ENCODE measurements around the gene SPIRE1. TPM values are rescaled to one million over a fixed set of nuclear protein-coding genes. Genes with fewer than 3 reads are reported as not detected.

SPIRE1 gene
- polyA plus RNA-seq, 1 donor from 2014 or later: 22.2 TPM

- Histone ChIP-seq H3K4me3 (ENCODE audit: low read length) (no peak overlapping the region), H3K9me2 (ENCODE audit: insufficient read depth, low read length) (no peaks in the 10 kb centered on the region), H3F3A (ENCODE audit: insufficient read depth, low read length, poor library complexity, severe bottlenecking) (no peaks in the 10 kb centered on the region), H3K4me2 (ENCODE audit: low read length) (no peak overlapping the region), H3K9ac (ENCODE audit: low read length) (no peak overlapping the region), H3K9me3 (ENCODE audit: low read length) (no peaks in the 10 kb centered on the region), H2AFZ (ENCODE audit: low read depth, low read length) (no peak overlapping the region), H4K20me1 (ENCODE audit: insufficient read depth) (no peaks in the 10 kb centered on the region), H3K36me3 (ENCODE audit: insufficient read depth, low read length) (no peaks in the 10 kb centered on the region), H3K27me3 (ENCODE audit: insufficient read depth, low read depth, low read length) (no peaks in the 10 kb centered on the region), H3K79me2 (replicated peaks; ENCODE audit: insufficient read depth, low read length) (peaks cover 3% of the 10 kb centered on the region), H3K27ac (ENCODE audit: low read length) (no peak overlapping the region)
- no peak for TF ChIP-seq REST (IDR thresholded peaks at IDR 0.05; ENCODE audit: borderline replicate concordance)
- TF ChIP-seq, protein P1, sequence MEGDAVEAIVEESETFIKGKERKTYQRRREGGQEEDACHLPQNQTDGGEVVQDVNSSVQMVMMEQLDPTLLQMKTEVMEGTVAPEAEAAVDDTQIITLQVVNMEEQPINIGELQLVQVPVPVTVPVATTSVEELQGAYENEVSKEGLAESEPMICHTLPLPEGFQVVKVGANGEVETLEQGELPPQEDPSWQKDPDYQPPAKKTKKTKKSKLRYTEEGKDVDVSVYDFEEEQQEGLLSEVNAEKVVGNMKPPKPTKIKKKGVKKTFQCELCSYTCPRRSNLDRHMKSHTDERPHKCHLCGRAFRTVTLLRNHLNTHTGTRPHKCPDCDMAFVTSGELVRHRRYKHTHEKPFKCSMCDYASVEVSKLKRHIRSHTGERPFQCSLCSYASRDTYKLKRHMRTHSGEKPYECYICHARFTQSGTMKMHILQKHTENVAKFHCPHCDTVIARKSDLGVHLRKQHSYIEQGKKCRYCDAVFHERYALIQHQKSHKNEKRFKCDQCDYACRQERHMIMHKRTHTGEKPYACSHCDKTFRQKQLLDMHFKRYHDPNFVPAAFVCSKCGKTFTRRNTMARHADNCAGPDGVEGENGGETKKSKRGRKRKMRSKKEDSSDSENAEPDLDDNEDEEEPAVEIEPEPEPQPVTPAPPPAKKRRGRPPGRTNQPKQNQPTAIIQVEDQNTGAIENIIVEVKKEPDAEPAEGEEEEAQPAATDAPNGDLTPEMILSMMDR (IDR thresholded peaks at IDR 0.05; ENCODE audit: poor library complexity, severe bottlenecking): no peak
- no peak for TF ChIP-seq SMC3 (conservative IDR thresholded peaks at IDR 0.05; ENCODE audit: poor library complexity)
- no peak for TF ChIP-seq EZH2 (IDR thresholded peaks at IDR 0.05; ENCODE audit: borderline replicate concordance, insufficient read depth, low read length, poor library complexity, severe bottlenecking)
- TF ChIP-seq EP300 (conservative IDR thresholded peaks at IDR 0.05; ENCODE audit: poor library complexity, severe bottlenecking): no peak
- no peak for TF ChIP-seq POLR2AphosphoS5 (IDR thresholded peaks at IDR 0.05)
- no peak for TF ChIP-seq RAD21 (conservative IDR thresholded peaks at IDR 0.05)
- TF ChIP-seq MXI1 (conservative IDR thresholded peaks at IDR 0.05; ENCODE audit: poor library complexity, severe bottlenecking): no peak
- no peak for TF ChIP-seq TAF1 (IDR thresholded peaks at IDR 0.05; ENCODE audit: low read depth)
Observed at GRCh38 chr18:12554796-12555388, 103.0 kb downstream of the SPIRE1 start.

DNA sequence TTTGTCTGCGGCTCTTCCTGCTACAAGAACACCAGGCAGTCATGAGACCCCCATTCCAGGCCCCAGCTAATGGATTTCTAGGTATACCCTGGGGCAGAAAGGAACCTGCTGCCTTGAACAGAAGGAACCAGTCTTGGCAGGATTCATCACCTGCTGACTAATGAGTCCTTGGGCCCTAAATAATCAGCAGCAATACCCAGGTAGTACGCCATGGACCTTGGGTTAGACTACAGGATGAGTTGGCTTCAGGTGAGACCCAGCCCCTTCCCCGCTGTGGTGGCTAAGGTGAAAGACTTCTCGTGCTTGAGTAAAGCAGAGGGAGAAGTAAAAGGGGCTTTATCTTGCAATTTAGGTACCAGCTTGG, 105.0 kb downstream of the SPIRE1 start:
- peaks cover 3% of the 10 kb centered on the region for H3K79me2 ChIP-seq (replicated peaks; ENCODE audit: insufficient read depth, low read length)
- TF ChIP-seq SMC3 (conservative IDR thresholded peaks at IDR 0.05; ENCODE audit: poor library complexity) (no peak), RAD21 (conservative IDR thresholded peaks at IDR 0.05) (no peak), TAF1 (IDR thresholded peaks at IDR 0.05; ENCODE audit: low read depth) (no peak), EP300 (conservative IDR thresholded peaks at IDR 0.05; ENCODE audit: poor library complexity, severe bottlenecking) (no peak), POLR2AphosphoS5 (IDR thresholded peaks at IDR 0.05) (no peak), EZH2 (IDR thresholded peaks at IDR 0.05; ENCODE audit: borderline replicate concordance, insufficient read depth, low read length, poor library complexity, severe bottlenecking) (no peak), REST (IDR thresholded peaks at IDR 0.05; ENCODE audit: borderline replicate concordance) (no peak), MXI1 (conservative IDR thresholded peaks at IDR 0.05; ENCODE audit: poor library complexity, severe bottlenecking) (no peak)
- TF ChIP-seq, protein P1 (IDR thresholded peaks at IDR 0.05; ENCODE audit: poor library complexity, severe bottlenecking): no peak
- H3F3A ChIP-seq (ENCODE audit: insufficient read depth, low read length, poor library complexity, severe bottlenecking): no peaks in the 10 kb centered on the region
- H3K4me3 ChIP-seq (ENCODE audit: low read length): no peak overlapping the region
- no peak overlapping the region for H3K27ac ChIP-seq (ENCODE audit: low read length)
- H3K27me3 ChIP-seq (ENCODE audit: insufficient read depth, low read depth, low read length): no peaks in the 10 kb centered on the region
- no peak overlapping the region for H3K4me2 ChIP-seq (ENCODE audit: low read length)
- no peaks in the 10 kb centered on the region for H3K36me3 ChIP-seq (ENCODE audit: insufficient read depth, low read length)
- H3K9ac ChIP-seq (ENCODE audit: low read length): no peak overlapping the region
- no peaks in the 10 kb centered on the region for H3K9me2 ChIP-seq (ENCODE audit: insufficient read depth, low read length)
- H3K9me3 ChIP-seq (ENCODE audit: low read length): no peaks in the 10 kb centered on the region
- H4K20me1 ChIP-seq (ENCODE audit: insufficient read depth): no peaks in the 10 kb centered on the region
- no peak overlapping the region for H2AFZ ChIP-seq (ENCODE audit: low read depth, low read length)

All from neural cell (in vitro differentiated cells).